Chondrocyte (in vitro differentiated cells): ENCODE measurements around the gene SPTBN1. TPM values are rescaled to one million over a fixed set of nuclear protein-coding genes. Genes with fewer than 3 reads are reported as not detected.
"Not testable (repeated sequence)": the region's sequence is repeated elsewhere in the genome, so short reads cannot be mapped to it uniquely, and the experiment has no call there.

Experiments
- DNase-seq: peaks from one replicate; pipeline ENCODE4 v3.0.0; 2021; ENCODE audit warnings: mixed read lengths, low spot score
- H3K27ac Mint-ChIP-seq: one replicate; pipeline ENCODE4 v1.8.0; 2021; ENCODE audit warnings: mild to moderate bottlenecking, moderate library complexity, mixed read lengths; ENCODE audit not compliant: unreplicated experiment
- H3K27me3 Mint-ChIP-seq: 2 replicates; pipeline ENCODE4 v1.8.0; 2021; ENCODE audit warnings: low read depth, mixed read lengths
- H3K36me3 Mint-ChIP-seq: 2 replicates; pipeline ENCODE4 v1.8.0; 2021; ENCODE audit warnings: low read depth, mixed read lengths
- H3K4me1 Mint-ChIP-seq: 2 replicates; pipeline ENCODE4 v1.8.0; 2021; ENCODE audit warnings: low read depth, mild to moderate bottlenecking, mixed read lengths
- H3K4me3 Mint-ChIP-seq: one replicate; pipeline ENCODE4 v1.8.0; 2021; ENCODE audit warnings: mild to moderate bottlenecking, moderate library complexity, mixed read lengths; ENCODE audit not compliant: unreplicated experiment
- H3K9me3 Mint-ChIP-seq: 2 replicates; pipeline ENCODE4 v1.8.0; 2021; ENCODE audit warnings: low read depth, mixed read lengths
- CTCF ChIP-seq: fragments of 200-600 bp; sonication (generic); IDR thresholded peaks from 2 replicates; pipeline ENCODE4 v1.5.0; 2021; ENCODE audit warnings: antibody characterized with exemption, mild to moderate bottlenecking, moderate library complexity
- total RNA-seq: library from RNA; stranded (reverse); gene quantifications from 3 replicates; pipeline ENCODE4 v1.2.1, GENCODE V29; 2021

The SPTBN1 gene
- total RNA-seq, 1 donor from 2014 or later, result 297 TPM

GRCh38 chr2:54695378-54695777 lies 239.3 kb downstream of the SPTBN1 start:
- Mint-ChIP-seq H3K27ac (no peak overlapping the region), H3K9me3 (no peaks in the 10 kb centered on the region), H3K4me1 (no peaks in the 10 kb centered on the region), H3K4me3 (no peak overlapping the region), H3K36me3 (no peaks in the 10 kb centered on the region), H3K27me3 (no peaks in the 10 kb centered on the region)
- no peak for DNase-seq
- TF ChIP-seq CTCF, result no peak

GRCh38 chr2:54697934-54698333 lies 241.8 kb downstream of the SPTBN1 start:
- Mint-ChIP-seq H3K27me3 (no peaks in the 10 kb centered on the region), H3K27ac (no peak overlapping the region), H3K9me3 (peaks cover 7% of the 10 kb centered on the region), H3K36me3 (no peaks in the 10 kb centered on the region), H3K4me1 (no peaks in the 10 kb centered on the region), H3K4me3 (no peak overlapping the region)
- TF ChIP-seq CTCF, result no peak
- DNase-seq, result no peak

GRCh38 chr2:54698926-54699325 lies 242.8 kb downstream of the SPTBN1 start:
- H3K4me3 Mint-ChIP-seq, DNase-seq, H3K27ac Mint-ChIP-seq, H3K27me3 Mint-ChIP-seq, H3K9me3 Mint-ChIP-seq, H3K36me3 Mint-ChIP-seq, H3K4me1 Mint-ChIP-seq: not testable (repeated sequence)

- Mint-ChIP-seq H3K27ac (no peak overlapping the region), H3K27me3 (no peaks in the 10 kb centered on the region), H3K4me3 (no peak overlapping the region), H3K4me1 (no peaks in the 10 kb centered on the region), H3K36me3 (no peaks in the 10 kb centered on the region), H3K9me3 (peaks cover 7% of the 10 kb centered on the region)
- DNase-seq, result no peak
- no peak for TF ChIP-seq CTCF
These were observed 243.5 kb downstream of the SPTBN1 start for GRCh38 chr2:54699665-54700064.

- TF ChIP-seq CTCF, result no peak
- Mint-ChIP-seq H3K4me3 (no peak overlapping the region), H3K27ac (no peak overlapping the region), H3K4me1 (no peaks in the 10 kb centered on the region), H3K27me3 (no peaks in the 10 kb centered on the region), H3K36me3 (no peaks in the 10 kb centered on the region), H3K9me3 (peaks cover 7% of the 10 kb centered on the region)
- DNase-seq, result no peak
These were observed 244.9 kb downstream of the SPTBN1 start for GRCh38 chr2:54701029-54701428.

GRCh38 chr2:54704238-54704637 lies 248.1 kb downstream of the SPTBN1 start:
- no peaks in the 10 kb centered on the region for H3K36me3 Mint-ChIP-seq

More at GRCh38 chr2:54704238-54704637, 248.1 kb downstream of the SPTBN1 start:
- DNase-seq, result no peak
- no peak overlapping the region for H3K27ac Mint-ChIP-seq
- TF ChIP-seq CTCF, result no peak
- H3K4me1 Mint-ChIP-seq, result no peaks in the 10 kb centered on the region
- peaks cover 7% of the 10 kb centered on the region for H3K9me3 Mint-ChIP-seq
- no peaks in the 10 kb centered on the region for H3K27me3 Mint-ChIP-seq
- no peak overlapping the region for H3K4me3 Mint-ChIP-seq
